Limb (tissue), 2 donors: ENCODE measurements around the gene SNAP29.
"Not testable (repeated sequence)": the region's sequence is repeated elsewhere in the genome, so short reads cannot be mapped to it uniquely, and the experiment has no call there.

Source experiments
- DNase-seq, 2 donors: peaks; one replicate each; pipeline ENCODE4 v3.0.0-alpha.2; 2016; ENCODE audit errors: extremely low spot score in 2 of 2

SNAP29 gene

GRCh38 chr22:20930435-20930834, 71.6 kb downstream of the SNAP29 start:
- not testable (repeated sequence) for DNase-seq

GRCh38 chr22:20931126-20931654, 72.4 kb downstream of the SNAP29 start:
- no peak for DNase-seq

- DNase-seq = no peak
These were observed 75.1 kb downstream of the SNAP29 start for GRCh38 chr22:20933910-20934309.

GRCh38 chr22:20935049-20935448, 76.2 kb downstream of the SNAP29 start:
- not testable (repeated sequence) for DNase-seq

- not testable (repeated sequence) for DNase-seq
These were observed 77.2 kb downstream of the SNAP29 start for GRCh38 chr22:20935780-20936539.

GRCh38 chr22:20937031-20937793, 78.4 kb downstream of the SNAP29 start:
- no peak for DNase-seq

- DNase-seq = no peak
These were observed 79.2 kb downstream of the SNAP29 start for GRCh38 chr22:20937794-20938671.

GRCh38 chr22:20939457-20940185, 80.8 kb downstream of the SNAP29 start:
- not testable (repeated sequence) for DNase-seq

- DNase-seq = no peak
These were observed 81.4 kb downstream of the SNAP29 start for GRCh38 chr22:20940186-20940651.
